B cell (primary cell): ENCODE data around the gene CDC42BPA.

ENCODE experiments used
- EZH2 ChIP-seq: IDR thresholded peaks from 2 replicates; pipeline ENCODE4 v1.6.1; 2012; ENCODE audit warnings: borderline replicate concordance, low read depth, mild to moderate bottlenecking, moderate library complexity, low read length; ENCODE audit not compliant: insufficient read depth, poor library complexity, severe bottlenecking
- TF ChIP-seq, protein P1 (sequence below): fragments of 200-600 bp; IDR thresholded peaks from one replicate; pipeline ENCODE4 v1.8.0; 2022; ENCODE audit warnings: antibody characterized with exemption, mild to moderate bottlenecking

DNA sequence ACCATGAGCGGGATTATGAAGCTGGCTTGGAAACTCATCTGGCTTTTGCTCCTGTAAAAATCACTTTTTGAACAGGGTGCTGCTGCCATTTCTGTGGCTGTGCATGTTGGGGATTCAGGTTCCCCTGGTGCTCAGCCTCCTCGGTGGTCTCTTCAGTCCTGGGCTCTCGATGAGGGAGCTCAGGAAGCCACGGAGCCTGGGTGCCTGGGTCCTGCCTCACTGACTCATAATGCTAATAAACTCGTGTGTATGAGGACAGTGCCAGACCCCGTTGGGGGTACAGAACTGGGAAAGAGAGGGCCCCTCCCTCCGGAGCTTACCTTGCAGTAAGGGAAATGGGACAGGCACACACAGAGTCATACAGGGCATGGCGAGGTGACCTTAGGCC, 372.4 kb downstream of the CDC42BPA start:
- TF ChIP-seq, protein P1, sequence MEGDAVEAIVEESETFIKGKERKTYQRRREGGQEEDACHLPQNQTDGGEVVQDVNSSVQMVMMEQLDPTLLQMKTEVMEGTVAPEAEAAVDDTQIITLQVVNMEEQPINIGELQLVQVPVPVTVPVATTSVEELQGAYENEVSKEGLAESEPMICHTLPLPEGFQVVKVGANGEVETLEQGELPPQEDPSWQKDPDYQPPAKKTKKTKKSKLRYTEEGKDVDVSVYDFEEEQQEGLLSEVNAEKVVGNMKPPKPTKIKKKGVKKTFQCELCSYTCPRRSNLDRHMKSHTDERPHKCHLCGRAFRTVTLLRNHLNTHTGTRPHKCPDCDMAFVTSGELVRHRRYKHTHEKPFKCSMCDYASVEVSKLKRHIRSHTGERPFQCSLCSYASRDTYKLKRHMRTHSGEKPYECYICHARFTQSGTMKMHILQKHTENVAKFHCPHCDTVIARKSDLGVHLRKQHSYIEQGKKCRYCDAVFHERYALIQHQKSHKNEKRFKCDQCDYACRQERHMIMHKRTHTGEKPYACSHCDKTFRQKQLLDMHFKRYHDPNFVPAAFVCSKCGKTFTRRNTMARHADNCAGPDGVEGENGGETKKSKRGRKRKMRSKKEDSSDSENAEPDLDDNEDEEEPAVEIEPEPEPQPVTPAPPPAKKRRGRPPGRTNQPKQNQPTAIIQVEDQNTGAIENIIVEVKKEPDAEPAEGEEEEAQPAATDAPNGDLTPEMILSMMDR, result no peak
- TF ChIP-seq EZH2, result no peak
